DND-41 (cell line): ENCODE data around the gene ERC2.

Source experiments
- EZH2 ChIP-seq: IDR thresholded peaks from 3 replicates; pipeline ENCODE4 v1.6.1; 2012; ENCODE audit warnings: borderline replicate concordance, low read depth, mild to moderate bottlenecking, moderate library complexity, low read length, inconsistent platforms; ENCODE audit not compliant: severe bottlenecking
- TF ChIP-seq, protein P1 (sequence below): IDR thresholded peaks from 2 replicates; pipeline ENCODE4 v1.5.1; 2012; ENCODE audit warnings: borderline replicate concordance, low read length, moderate library complexity, mild to moderate bottlenecking; ENCODE audit not compliant: poor library complexity, severe bottlenecking; ENCODE audit errors: extremely low read depth

DNA sequence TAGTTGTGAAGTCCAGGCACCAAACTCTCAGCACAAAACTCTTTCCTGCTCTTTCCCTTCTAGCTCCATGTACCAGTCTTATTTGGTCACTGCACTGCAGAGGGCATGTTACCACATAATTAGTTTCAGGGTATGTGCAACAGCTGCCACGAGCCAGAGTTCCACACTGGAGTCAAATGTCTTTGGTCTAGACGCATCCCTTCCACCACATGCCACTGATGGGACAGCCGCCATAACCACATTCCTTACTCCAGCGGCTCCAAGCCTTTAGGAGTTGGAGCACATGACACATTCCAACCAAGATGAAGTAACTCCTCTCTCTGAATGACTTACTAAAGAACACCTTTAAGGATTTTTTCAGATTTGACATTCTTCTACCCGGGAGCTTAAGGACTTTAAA, 153.4 kb downstream of the ERC2 start:
- TF ChIP-seq, protein P1, sequence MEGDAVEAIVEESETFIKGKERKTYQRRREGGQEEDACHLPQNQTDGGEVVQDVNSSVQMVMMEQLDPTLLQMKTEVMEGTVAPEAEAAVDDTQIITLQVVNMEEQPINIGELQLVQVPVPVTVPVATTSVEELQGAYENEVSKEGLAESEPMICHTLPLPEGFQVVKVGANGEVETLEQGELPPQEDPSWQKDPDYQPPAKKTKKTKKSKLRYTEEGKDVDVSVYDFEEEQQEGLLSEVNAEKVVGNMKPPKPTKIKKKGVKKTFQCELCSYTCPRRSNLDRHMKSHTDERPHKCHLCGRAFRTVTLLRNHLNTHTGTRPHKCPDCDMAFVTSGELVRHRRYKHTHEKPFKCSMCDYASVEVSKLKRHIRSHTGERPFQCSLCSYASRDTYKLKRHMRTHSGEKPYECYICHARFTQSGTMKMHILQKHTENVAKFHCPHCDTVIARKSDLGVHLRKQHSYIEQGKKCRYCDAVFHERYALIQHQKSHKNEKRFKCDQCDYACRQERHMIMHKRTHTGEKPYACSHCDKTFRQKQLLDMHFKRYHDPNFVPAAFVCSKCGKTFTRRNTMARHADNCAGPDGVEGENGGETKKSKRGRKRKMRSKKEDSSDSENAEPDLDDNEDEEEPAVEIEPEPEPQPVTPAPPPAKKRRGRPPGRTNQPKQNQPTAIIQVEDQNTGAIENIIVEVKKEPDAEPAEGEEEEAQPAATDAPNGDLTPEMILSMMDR, result no peak
- no peak for TF ChIP-seq EZH2
